K562 (cell line): ENCODE results near the gene SIRPD. TPM values are rescaled to one million over a fixed set of nuclear protein-coding genes. Genes with fewer than 3 reads are reported as not detected.

Source experiments
- ATAC-seq: fragments of 200-7000 bp; cut with Tn5 transposase; 3 replicates; pipeline ENCODE4 v1.9.1; 2020; ENCODE audit warnings: moderate library complexity
- BruUV-seq: library from RNA; stranded (reverse); fragments of 400-500 nt; replicated peaks from 2 replicates; lab custom pipeline; 2021; lab: Mats Ljungman, UMichigan
- CTCF ChIA-PET: fragments of 300-600 bp; formaldehyde crosslinking; extraction: SDS; loops from one replicate; lab custom pipeline; 2021; ENCODE audit warnings: low intra/inter-chr PET ratio; lab: Yijun Ruan, JAX
- POLR2A ChIA-PET: fragments of 300-600, 350-650 bp; sonication (Branson Sonifier 250); formaldehyde crosslinking; extraction: SDS; loops from one replicate; lab custom pipeline; 2021; ENCODE audit warnings: antibody characterized with exemption, inconsistent platforms; lab: Yijun Ruan, JAX
- DNase-seq, 4 experiments: peaks; one replicate each; pipeline versions ENCODE4 v3.0.0 to v3.0.0-alpha.2; 2011 to 2018; ENCODE audit warnings: low spot score in 3 of 4, mixed read lengths in 3 of 4; ENCODE audit errors: extremely low read depth in 1 of 4
- FAIRE-seq: peaks from 2 replicates; lab custom pipeline; 2011; peaks lifted over from hg19 to GRCh38; lab: Jason Lieb, UNC
- H2AFZ ChIP-seq: 2 replicates; pipeline ENCODE4 v1.6.0; 2011; ENCODE audit warnings: low read depth, low read length, control low read depth, inconsistent platforms
- H3K27ac ChIP-seq: fragments of 200-600 bp; 3 replicates; pipeline ENCODE4 v1.8.0; 2011; ENCODE audit warnings: low read depth, mild to moderate bottlenecking, control low read depth, inconsistent platforms, low read length, moderate library complexity, mixed read lengths; ENCODE audit errors: extremely low read depth
- H3K27me3 ChIP-seq, 2 experiments: fragments of 300-600 bp in 1 of 2; 2 replicates in 1 of 2; 3 replicates in 1 of 2; pipeline versions ENCODE4 v1.6.0 to v1.8.0; 2011; ENCODE audit warnings: inconsistent platforms in 2 of 2, low read length in 2 of 2, mild to moderate bottlenecking in 1 of 2, mixed read lengths in 1 of 2, moderate library complexity in 1 of 2; ENCODE audit not compliant: control insufficient read depth in 2 of 2, insufficient read depth in 2 of 2
- H3K36me3 ChIP-seq: fragments of 300-600 bp; 3 replicates; pipeline ENCODE4 v1.8.0; 2011; ENCODE audit warnings: mild to moderate bottlenecking, low read length, inconsistent platforms; ENCODE audit not compliant: control insufficient read depth, insufficient read depth
- H3K4me1 ChIP-seq, 2 experiments: fragments of 200-600 bp in 1 of 2; replicated peaks in 1 of 2; 2 replicates in 1 of 2; 3 replicates in 1 of 2; pipeline versions ENCODE4 v1.5.1 to v1.8.0; 2011; ENCODE audit warnings: inconsistent platforms in 2 of 2, low read length in 2 of 2, mild to moderate bottlenecking in 1 of 2, mixed read lengths in 1 of 2, moderate library complexity in 1 of 2; ENCODE audit not compliant: control insufficient read depth in 2 of 2, insufficient read depth in 2 of 2
- H3K4me2 ChIP-seq: 2 replicates; pipeline ENCODE4 v1.6.1; 2011; ENCODE audit warnings: low read length, control low read depth, inconsistent platforms, mixed read lengths; ENCODE audit not compliant: insufficient read depth
- H3K4me3 ChIP-seq: fragments of 200-600 bp; sonication (generic), shearing (Covaris generic); 2 replicates; pipeline ENCODE4 v1.5.1; 2016; ENCODE audit warnings: control low read depth, inconsistent platforms
- H3K79me2 ChIP-seq: fragments of 200-600 bp; 3 replicates; pipeline ENCODE4 v1.8.0; 2011; ENCODE audit warnings: low read length, inconsistent platforms; ENCODE audit not compliant: control insufficient read depth, insufficient read depth
- H3K9ac ChIP-seq, 2 experiments: 2 replicates each; pipeline versions ENCODE4 v1.6.0 to v1.6.1; 2011; ENCODE audit warnings: low read depth in 2 of 2, low read length in 2 of 2, control low read depth in 1 of 2, inconsistent platforms in 1 of 2, mild to moderate bottlenecking in 1 of 2, mixed read lengths in 1 of 2; ENCODE audit not compliant: insufficient read depth in 1 of 2
- H3K9me1 ChIP-seq: one replicate; pipeline ENCODE4 v1.6.0; 2011; ENCODE audit warnings: inconsistent platforms, mild to moderate bottlenecking, low read length, moderate library complexity; ENCODE audit not compliant: control insufficient read depth, insufficient read depth
- H3K9me3 ChIP-seq: replicated peaks from 2 replicates; pipeline ENCODE4 v1.5.1; 2011; ENCODE audit warnings: low read depth, low read length, inconsistent platforms; ENCODE audit not compliant: control insufficient read depth, insufficient read depth
- H4K20me1 ChIP-seq: replicated peaks from 2 replicates; pipeline ENCODE4 v1.6.1; 2011; ENCODE audit warnings: low read length, inconsistent platforms, mixed read lengths; ENCODE audit not compliant: control insufficient read depth, insufficient read depth
- AFF1 ChIP-seq, 2 experiments: fragments of 450-650 bp; IDR thresholded peaks; 2 replicates each; pipeline ENCODE4 v1.6.1; 2018; ENCODE audit warnings: mild to moderate bottlenecking in 2 of 2, low read depth in 1 of 2; ENCODE audit not compliant: partially characterized antibody in 2 of 2
- CTBP1 ChIP-seq: fragments of 450-650 bp; IDR thresholded peaks from 2 replicates; pipeline ENCODE4 v1.6.1; 2016; ENCODE audit warnings: borderline replicate concordance
- FOXJ3 ChIP-seq: sonication (generic); formaldehyde crosslinking; IDR thresholded peaks from 2 replicates; pipeline ENCODE4 v1.4.0; 2020; ENCODE audit warnings: mild to moderate bottlenecking, missing genetic modification reagents
- HOXB6 ChIP-seq: fragments of 250-450 bp; sonication (Bioruptor Pico); IDR thresholded peaks from 2 replicates; pipeline ENCODE4 v1.5.1; 2022; ENCODE audit warnings: mild to moderate bottlenecking, borderline replicate concordance
- NR2F6 ChIP-seq: fragments of 450-650 bp; formaldehyde crosslinking; IDR thresholded peaks from 2 replicates; pipeline ENCODE4 v1.4.0; 2020; ENCODE audit warnings: mild to moderate bottlenecking
- PRMT5 ChIP-seq: sonication (generic); formaldehyde crosslinking; IDR thresholded peaks from 2 replicates; pipeline ENCODE4 v1.5.0; 2020; ENCODE audit warnings: missing genetic modification reagents
- ZBTB34 ChIP-seq: fragments of 250-450 bp; sonication (Bioruptor Pico); IDR thresholded peaks from 2 replicates; pipeline ENCODE4 v1.8.0; 2021; ENCODE audit warnings: mild to moderate bottlenecking, moderate library complexity
- ZFX ChIP-seq: sonication (generic); formaldehyde crosslinking; IDR thresholded peaks from 2 replicates; pipeline ENCODE4 v1.8.0; 2022; ENCODE audit warnings: mild to moderate bottlenecking, missing genetic modification reagents, moderate library complexity
- ZKSCAN3 ChIP-seq: fragments of 250-450 bp; sonication (Bioruptor Pico); IDR thresholded peaks from 2 replicates; pipeline ENCODE4 v1.4.0; 2020
- ZNF175 ChIP-seq: fragments of 200-800 bp; sonication (Bioruptor generic); IDR thresholded peaks from 2 replicates; pipeline ENCODE4 v1.6.1; 2016; ENCODE audit warnings: low read depth, mild to moderate bottlenecking, missing genetic modification characterization, missing compliant biosample characterization
- ZNF280A ChIP-seq: fragments of 450-650 bp; IDR thresholded peaks from 2 replicates; pipeline ENCODE4 v1.6.1; 2018; ENCODE audit warnings: mild to moderate bottlenecking, low read depth; ENCODE audit not compliant: partially characterized antibody
- ZNF311 ChIP-seq: fragments of 250-450 bp; sonication (Bioruptor Pico); IDR thresholded peaks from 2 replicates; pipeline ENCODE4 v1.4.0; 2020; ENCODE audit warnings: mild to moderate bottlenecking, moderate library complexity
- ZNF444 ChIP-seq: fragments of 250-450 bp; sonication (Bioruptor Pico); IDR thresholded peaks from 2 replicates; pipeline ENCODE4 v1.4.0; 2020; ENCODE audit warnings: mild to moderate bottlenecking, moderate library complexity
- ZNF695 ChIP-seq: fragments of 450-650 bp; formaldehyde crosslinking; IDR thresholded peaks from 2 replicates; pipeline ENCODE4 v1.4.0; 2020; ENCODE audit warnings: mild to moderate bottlenecking, moderate library complexity
- ZNF699 ChIP-seq: fragments of 250-450 bp; sonication (Bioruptor Pico); IDR thresholded peaks from 2 replicates; pipeline ENCODE4 v1.8.0; 2021; ENCODE audit warnings: mild to moderate bottlenecking, moderate library complexity; ENCODE audit not compliant: insufficient replicate concordance
- WGBS: fragments of 100-300 bp; shearing (Covaris generic); methylation state at CpG from one replicate; pipeline ENCODE4 v1.1.6; 2016; ENCODE audit warnings: low coverage, mixed read lengths; ENCODE audit not compliant: insufficient coverage; ENCODE audit errors: missing lambda C conversion rate; 5-methylcytosine and 5-hydroxymethylcytosine counted together
- in situ Hi-C: fragments of 300-500 bp; cut with MboI; formaldehyde crosslinking; loops from 4 replicates; pipeline ENCODE4 v1.15.0; 2018; ENCODE audit warnings: inconsistent platforms, mixed read lengths
- intact Hi-C: fragments of 100-400 bp; cut with micrococcal nuclease; formaldehyde crosslinking; loops from 2 replicates; pipeline ENCODE4 v1.14.2; 2022
- polyA plus RNA-seq, 8 experiments: library from polyadenylated mRNA; depleted of rRNA in 4 of 8; stranded (reverse) in 5 of 8; unstranded in 3 of 8; fragments of >200 nt; fragmentation: Nextera tagmentation in 2 of 8; fragmentation: Illumina TruSeq in 1 of 8; extraction: Ambion mirVana in 2 of 8; extraction: Trizol in 1 of 8; gene quantifications; 2 replicates each; pipeline versions ENCODE4 v1.2.1 to v1.2.3, GENCODE V29; 2011 to 2014; ENCODE audit warnings: inconsistent platforms in 1 of 8, missing spikeins in 1 of 8
- total RNA-seq, 7 experiments: library from RNA; depleted of rRNA in 6 of 7; stranded (reverse); fragments of >200 nt in 6 of 7; fragmentation: Illumina TruSeq in 2 of 7; extraction: Trizol in 2 of 7; gene quantifications; 2 replicates each; pipeline versions ENCODE4 v1.2.1 to v1.2.3, GENCODE V29; 2011 to 2021; ENCODE audit warnings: low replicate concordance in 1 of 7

The SIRPD gene
- total and polyA plus RNA-seq, 9 of the 15 experiments (the other 6 are each of a cell fraction or from before 2014, with no cell fraction given) = not detected

- H3K4me2 ChIP-seq = no peak overlapping the region
- intact Hi-C loops = no loop called here
- no peak for ATAC-seq
- H4K20me1 ChIP-seq = no peaks in the 10 kb centered on the region
- peaks cover 0 to 11% of the 10 kb centered on the region in 2 experiments; a peak in 2 of 5 replicates for H3K27me3 ChIP-seq
- no peak overlapping the region for H3K9ac ChIP-seq
- no peak for DNase-seq
- no TSS peak for BruUV-seq
- no peak overlapping the region for H2AFZ ChIP-seq
- ChIA-PET CTCF (no interaction called here), POLR2A (interaction anchor here (0.6 kb wide), 1 partner anchor 1245 kb away, joined by 3 read pairs; no protein-coding TSS in a partner anchor)
- no peak for FAIRE-seq
- WGBS = 4% methylated on average over 5 of the region's 6 CpGs
- no peak overlapping the region for H3K4me3 ChIP-seq
- in situ Hi-C loops = no loop called here
- no peak overlapping the region for H3K27ac ChIP-seq
- no peaks in the 10 kb centered on the region for H3K36me3 ChIP-seq
- H3K79me2 ChIP-seq = no peaks in the 10 kb centered on the region
- H3K4me1 ChIP-seq = no peaks in the 10 kb centered on the region
- no peaks in the 10 kb centered on the region for H3K9me3 ChIP-seq
- no peaks in the 10 kb centered on the region for H3K9me1 ChIP-seq
- TF ChIP-seq ZFX (CRISPR knock-in tag) = no peak
- TF ChIP-seq ZNF311 (CRISPR knock-in tag) = no peak
- no peak for TF ChIP-seq PRMT5 (CRISPR knock-in tag)
- no peak for TF ChIP-seq HOXB6 (CRISPR knock-in tag)
- TF ChIP-seq ZBTB34 (CRISPR knock-in tag) = no peak
- no peak for TF ChIP-seq AFF1 (IDR thresholded peaks at IDR 0.05; ENCODE audit: low read depth in 1 of 2, partially characterized antibody in 2 of 2)
- no peak for TF ChIP-seq CTBP1
- no peak for TF ChIP-seq ZNF699 (CRISPR knock-in tag)
- no peak for TF ChIP-seq ZNF444 (CRISPR knock-in tag)
- TF ChIP-seq ZNF695 (CRISPR knock-in tag) = no peak
- TF ChIP-seq FOXJ3 (CRISPR knock-in tag) = no peak
- TF ChIP-seq NR2F6 (CRISPR knock-in tag) = no peak
- TF ChIP-seq ZNF280A = no peak
- TF ChIP-seq ZKSCAN3 (CRISPR knock-in tag) = no peak
- TF ChIP-seq ZNF175 (CRISPR knock-in tag) = no peak
Measured at GRCh38 chr20:1489764-1490436, 67.6 kb downstream of the SIRPD start.
